CD4-positive, alpha-beta T cell treated with Interleukin-10 for 1 hour (primary cell): ENCODE results near the gene MEGF11.
A peak's percentile ranks its signal among the peaks of the same experiment; 100 is the strongest.

Source experiments
- DNase-seq: peaks from one replicate; pipeline ENCODE4 v3.0.0-alpha.2; 2020

MEGF11 gene

GRCh38 chr15:65929573-65929972, 324.0 kb downstream of the MEGF11 start:
- no peak for DNase-seq

GRCh38 chr15:65927545-65927944, 326.0 kb downstream of the MEGF11 start:
- no peak for DNase-seq

GRCh38 chr15:65926899-65927298, 326.7 kb downstream of the MEGF11 start:
- DNase-seq, result no peak

- DNase-seq, result no peak
Measured at GRCh38 chr15:65926459-65926858, 327.1 kb downstream of the MEGF11 start.

GRCh38 chr15:65925338-65925737, 328.2 kb downstream of the MEGF11 start:
- no peak for DNase-seq

- DNase-seq, result no peak
Measured at GRCh38 chr15:65924004-65924403, 329.5 kb downstream of the MEGF11 start.

GRCh38 chr15:65923264-65923663, 330.3 kb downstream of the MEGF11 start:
- no peak for DNase-seq

GRCh38 chr15:65922621-65923020, 330.9 kb downstream of the MEGF11 start:
- no peak for DNase-seq

- DNase-seq, result no peak
Measured at GRCh38 chr15:65921780-65922179, 331.8 kb downstream of the MEGF11 start.

- DNase-seq, result no peak
Measured at GRCh38 chr15:65920825-65921309, 332.7 kb downstream of the MEGF11 start.

GRCh38 chr15:65920121-65920520, 333.4 kb downstream of the MEGF11 start:
- no peak for DNase-seq

GRCh38 chr15:65919353-65919752, 334.2 kb downstream of the MEGF11 start:
- no peak for DNase-seq

GRCh38 chr15:65918945-65919344, 334.6 kb downstream of the MEGF11 start:
- no peak for DNase-seq

GRCh38 chr15:65918357-65918920, 335.1 kb downstream of the MEGF11 start:
- no peak for DNase-seq

GRCh38 chr15:65917936-65918335, 335.6 kb downstream of the MEGF11 start:
- no peak for DNase-seq

- no peak for DNase-seq
Measured at GRCh38 chr15:65917407-65917756, 336.2 kb downstream of the MEGF11 start.

GRCh38 chr15:65916664-65917406, 336.7 kb downstream of the MEGF11 start:
- peak; percentile 12 for DNase-seq

GRCh38 chr15:65916041-65916663, 337.4 kb downstream of the MEGF11 start:
- DNase-seq, result no peak

- no peak for DNase-seq
Measured at GRCh38 chr15:65914981-65915925, 338.3 kb downstream of the MEGF11 start.

GRCh38 chr15:65914386-65914785, 339.2 kb downstream of the MEGF11 start:
- no peak for DNase-seq

GRCh38 chr15:65913631-65914199, 339.8 kb downstream of the MEGF11 start:
- no peak for DNase-seq

- DNase-seq, result no peak
Measured at GRCh38 chr15:65912235-65912634, 341.3 kb downstream of the MEGF11 start.

GRCh38 chr15:65910341-65910740, 343.2 kb downstream of the MEGF11 start:
- no peak for DNase-seq
